AML-193 (cell line): ENCODE measurements around the gene IQSEC2.

Source experiments
- DNase-seq, 2 experiments: peaks; one replicate each; lab custom pipeline; 2025; lab: John Stamatoyannopoulos, UW

The IQSEC2 gene

DNA sequence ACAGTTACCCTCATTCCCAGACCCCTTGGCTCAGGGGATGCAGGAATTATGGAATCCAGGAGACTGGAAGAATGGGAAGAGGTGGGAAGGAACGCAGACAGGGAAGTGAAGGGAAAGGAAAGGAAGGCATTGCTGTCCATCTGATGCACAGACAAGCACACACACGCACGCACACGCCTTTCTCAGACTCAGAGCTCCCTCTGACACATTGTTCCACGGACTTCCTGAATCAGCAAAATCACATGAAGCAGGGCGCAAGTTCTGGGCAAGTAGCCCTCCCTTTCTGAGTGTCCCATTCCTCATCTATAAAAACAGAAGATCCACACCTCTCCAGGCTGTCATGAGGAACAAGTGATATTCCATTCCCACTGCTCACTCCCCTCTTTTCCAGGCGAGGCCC lies 13.2 kb downstream of the IQSEC2 start:
- no peak for DNase-seq

DNA sequence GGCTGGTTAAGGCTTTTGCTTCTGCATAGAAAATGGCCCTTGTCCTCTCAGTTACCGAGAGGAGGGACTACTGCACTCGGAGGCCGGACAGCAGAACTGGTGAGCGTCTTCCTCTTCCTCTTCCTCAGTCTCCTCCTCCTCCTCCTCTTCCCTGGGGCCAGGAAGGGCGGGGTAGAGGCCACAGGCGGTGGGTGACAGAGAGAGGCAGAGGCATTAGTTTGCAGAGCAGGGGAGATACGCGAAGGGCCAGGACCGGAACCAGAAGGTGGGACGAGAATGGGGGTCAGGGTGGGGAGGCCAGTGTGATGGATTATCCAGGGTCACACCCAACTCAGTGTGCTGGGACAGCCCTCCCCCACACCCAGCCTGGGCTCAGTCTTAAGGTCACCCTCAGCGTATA lies 14.5 kb downstream of the IQSEC2 start:
- peak; percentile 20 to 21 for DNase-seq

DNA sequence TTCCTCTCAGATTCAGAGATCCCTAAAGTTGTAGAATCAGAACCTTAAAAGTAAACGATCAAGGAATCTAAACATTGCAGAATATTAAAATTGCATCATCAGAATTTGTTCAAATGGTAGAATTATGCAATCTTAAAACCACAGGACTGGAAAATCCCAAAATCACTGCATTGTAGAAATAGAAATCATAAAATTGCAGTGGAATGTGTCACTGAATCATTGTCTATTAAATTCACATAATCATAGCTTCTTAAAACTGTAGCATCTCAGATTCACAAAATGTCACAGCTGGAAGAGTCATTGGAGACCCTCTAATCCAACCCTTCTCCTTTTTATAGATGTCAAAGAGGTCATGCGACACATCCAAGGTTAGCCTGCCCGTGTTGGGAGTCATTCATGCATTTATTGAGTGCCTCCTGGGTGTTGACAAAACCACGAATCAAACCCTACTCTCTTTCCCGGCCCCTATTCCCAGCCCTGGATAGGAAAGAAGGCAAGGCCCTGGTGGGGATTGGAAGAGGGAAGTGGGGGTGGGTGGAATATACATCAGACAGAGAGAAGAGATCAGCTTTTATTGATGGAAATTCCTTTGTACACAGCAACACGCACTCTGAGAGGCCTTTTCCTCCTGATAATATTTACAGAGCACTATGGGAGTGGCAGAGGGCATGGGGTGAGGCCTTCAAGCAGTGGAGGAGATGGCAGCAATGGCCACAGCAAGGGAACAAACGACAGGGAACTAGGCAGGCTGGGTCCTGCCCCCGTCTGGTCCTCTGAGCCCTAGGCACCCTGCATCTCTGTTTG lies 15.4 kb downstream of the IQSEC2 start:
- DNase-seq = no peak

- no peak for DNase-seq
Measured at GRCh38 chrX:53263597-53264094, 17.7 kb downstream of the IQSEC2 start.

DNA sequence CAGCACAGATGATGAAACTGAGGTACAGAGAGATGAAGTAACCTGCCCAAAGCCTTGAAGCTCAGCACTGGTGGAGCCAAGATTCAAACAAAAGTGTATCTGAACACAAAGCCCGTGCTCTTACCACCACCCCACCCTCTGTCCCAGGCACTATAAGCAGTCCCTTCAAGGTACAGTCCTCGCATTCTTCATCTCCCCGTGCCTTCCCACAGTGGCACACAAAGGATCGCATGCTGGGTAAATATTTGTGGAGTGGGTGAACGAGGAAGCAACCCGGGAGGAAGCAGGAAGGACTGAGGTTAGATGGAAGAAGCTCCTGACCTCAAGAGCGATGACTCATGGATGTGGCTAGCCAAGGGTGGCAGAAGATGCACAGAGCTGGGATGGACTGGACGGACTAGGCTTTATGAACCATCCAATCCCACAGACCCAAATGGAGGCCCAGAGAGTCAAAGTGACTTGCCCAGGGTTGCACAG lies 18.4 kb downstream of the IQSEC2 start:
- peak; percentile 59 to 69 for DNase-seq

DNA sequence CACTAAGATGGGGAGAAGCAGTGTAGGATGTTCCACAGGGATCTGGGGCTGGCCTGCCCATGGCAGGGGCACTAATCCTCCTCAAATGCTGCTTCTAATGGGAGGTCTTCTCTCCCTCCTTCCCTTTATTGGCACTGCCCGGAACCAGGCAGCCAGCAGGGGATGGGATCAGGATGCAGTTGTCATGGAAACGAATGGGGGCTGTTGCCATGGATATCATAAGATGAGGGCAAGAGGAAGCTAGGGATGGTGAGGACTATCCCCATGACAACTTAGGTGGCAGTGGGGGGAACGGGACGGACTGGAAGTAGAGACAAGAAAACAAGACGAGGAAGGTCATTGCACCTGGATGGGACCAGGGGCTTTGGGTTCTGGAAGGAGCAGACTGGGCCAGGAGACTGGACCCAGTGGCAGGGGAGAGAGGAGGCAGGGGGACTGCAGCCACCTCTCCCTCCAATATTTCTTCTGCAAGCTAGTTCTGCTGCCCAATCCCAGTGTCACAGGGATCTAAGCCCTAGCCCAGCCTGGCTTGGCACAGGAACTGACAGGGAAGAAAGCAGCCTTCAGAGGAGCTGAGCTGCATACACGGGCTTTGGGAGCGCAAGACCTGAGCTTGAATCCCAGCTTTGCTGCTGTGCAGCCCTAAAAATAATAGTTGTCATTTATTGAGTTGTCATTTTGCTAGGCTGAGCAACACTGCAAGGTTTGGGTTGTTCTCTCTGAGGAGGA lies 19.0 kb downstream of the IQSEC2 start:
- DNase-seq = no peak

- no peak for DNase-seq
Measured at GRCh38 chrX:53261355-53261972, 19.9 kb downstream of the IQSEC2 start.

GRCh38 chrX:53260836-53261235 lies 20.5 kb downstream of the IQSEC2 start:
- DNase-seq = no peak

DNA sequence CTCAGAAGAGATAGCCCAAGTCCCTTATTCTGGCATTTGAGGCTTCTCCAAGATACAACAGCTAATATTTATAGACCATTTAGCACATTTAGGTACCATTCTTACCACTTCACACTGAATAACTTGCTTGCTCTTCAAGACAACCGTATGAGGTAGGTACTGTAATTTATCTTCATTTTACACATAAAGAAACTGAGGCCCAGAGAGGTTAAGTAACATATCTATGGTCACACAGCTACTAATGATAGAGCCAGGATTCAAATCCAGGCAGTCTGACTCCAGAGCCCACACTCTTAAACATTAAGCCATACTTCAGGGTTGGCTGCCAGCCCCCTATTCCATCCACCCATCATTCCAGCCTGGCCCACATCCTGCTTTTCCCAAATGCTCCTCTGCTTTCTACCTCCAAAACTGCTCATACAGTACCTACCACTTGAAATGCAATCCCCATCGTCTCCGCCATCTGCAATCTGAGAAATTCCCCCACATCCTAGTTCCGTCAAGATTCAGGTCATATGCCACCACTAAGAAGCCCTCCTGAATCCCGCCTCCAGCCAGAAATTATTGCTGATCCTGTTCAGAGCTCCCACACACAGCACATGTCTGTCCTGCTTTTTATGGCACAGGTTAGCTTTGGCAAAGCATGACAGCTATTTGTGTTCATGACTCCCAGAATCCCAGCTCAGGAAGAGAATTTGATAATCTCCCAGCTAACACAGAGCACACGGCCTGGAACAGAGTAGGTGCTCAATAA lies 23.5 kb downstream of the IQSEC2 start:
- DNase-seq = no peak

- DNase-seq = no peak
Measured at GRCh38 chrX:53257166-53257565, 24.2 kb downstream of the IQSEC2 start.

GRCh38 chrX:53256446-53257041 lies 24.8 kb downstream of the IQSEC2 start:
- DNase-seq = no peak

GRCh38 chrX:53255738-53256191 lies 25.6 kb downstream of the IQSEC2 start:
- DNase-seq = no peak

- DNase-seq = no peak
Measured at GRCh38 chrX:53254570-53255461, 26.6 kb downstream of the IQSEC2 start.

- DNase-seq = no peak
Measured at GRCh38 chrX:53253293-53254020, 27.9 kb downstream of the IQSEC2 start.

- no peak for DNase-seq
Measured at GRCh38 chrX:53251307-53251706, 30.1 kb downstream of the IQSEC2 start.

DNA sequence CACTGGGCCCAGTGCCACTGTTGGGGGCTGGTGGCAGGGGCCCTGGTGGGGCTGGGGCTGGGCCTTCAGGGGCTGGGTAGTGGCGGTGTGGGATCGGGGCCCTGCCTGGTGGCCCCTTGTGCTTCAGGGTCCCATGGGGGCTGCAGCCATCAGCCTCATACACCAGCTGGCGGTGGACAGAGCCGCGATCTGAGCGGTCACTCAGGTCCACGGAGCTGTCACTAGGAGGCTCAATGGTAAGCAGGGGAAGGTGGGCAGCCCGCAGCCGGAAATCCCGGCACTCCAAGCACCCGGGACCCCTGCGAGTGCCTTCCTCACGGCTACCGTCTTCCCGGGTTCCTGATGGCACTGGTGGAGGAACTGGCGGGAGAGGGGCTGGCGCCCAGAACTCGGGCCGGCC lies 30.8 kb downstream of the IQSEC2 start:
- no peak for DNase-seq

DNA sequence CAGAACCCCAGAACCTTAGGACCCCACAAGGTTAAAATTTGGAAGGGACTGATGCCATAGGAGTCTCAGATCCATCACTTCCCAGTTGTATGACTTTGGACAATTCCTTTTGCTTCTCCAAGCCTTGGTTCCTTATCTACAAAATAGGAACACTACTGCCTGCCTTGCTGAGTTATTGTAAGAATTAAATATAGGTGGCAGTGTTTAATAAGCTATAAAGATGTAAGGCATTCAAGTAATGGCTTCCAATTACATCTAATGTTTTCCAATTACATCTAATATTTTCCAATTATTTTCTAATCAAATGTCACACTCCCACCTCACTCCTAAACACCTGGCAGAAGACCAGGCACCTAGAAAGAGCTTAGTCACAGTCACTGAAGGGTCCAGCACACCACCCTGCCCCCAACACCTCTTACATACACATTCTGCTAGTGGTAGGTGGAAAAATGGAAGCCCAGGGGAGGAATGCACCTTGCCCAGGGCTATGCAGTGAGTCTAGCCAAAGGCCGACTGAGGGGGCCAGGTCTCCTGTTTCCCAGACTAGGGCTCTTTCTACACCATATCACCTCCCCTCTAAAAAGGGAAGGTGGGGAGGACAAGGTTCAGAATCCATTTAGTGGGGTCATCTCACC lies 31.9 kb downstream of the IQSEC2 start:
- DNase-seq = peak in 1 of 2 experiments; percentile 2

DNA sequence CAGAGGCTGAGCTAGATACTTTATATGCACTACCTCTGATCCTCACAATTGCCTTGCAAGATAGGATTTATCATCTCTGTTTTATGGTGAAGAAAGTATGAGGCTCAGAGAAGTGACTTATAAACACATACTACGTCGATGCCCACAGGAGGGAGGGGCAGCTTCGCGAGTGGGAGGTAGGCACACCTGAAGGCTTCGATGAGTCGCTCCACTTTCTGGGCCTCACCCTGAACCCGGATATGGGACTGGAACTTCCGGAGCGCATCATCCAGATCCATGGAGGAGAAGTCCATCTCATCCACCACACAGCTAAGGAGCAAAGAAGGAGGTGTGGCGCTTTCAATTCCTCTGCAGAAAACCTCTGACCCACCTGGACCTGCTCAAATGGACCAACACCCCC lies 33.5 kb downstream of the IQSEC2 start:
- DNase-seq = no peak

DNA sequence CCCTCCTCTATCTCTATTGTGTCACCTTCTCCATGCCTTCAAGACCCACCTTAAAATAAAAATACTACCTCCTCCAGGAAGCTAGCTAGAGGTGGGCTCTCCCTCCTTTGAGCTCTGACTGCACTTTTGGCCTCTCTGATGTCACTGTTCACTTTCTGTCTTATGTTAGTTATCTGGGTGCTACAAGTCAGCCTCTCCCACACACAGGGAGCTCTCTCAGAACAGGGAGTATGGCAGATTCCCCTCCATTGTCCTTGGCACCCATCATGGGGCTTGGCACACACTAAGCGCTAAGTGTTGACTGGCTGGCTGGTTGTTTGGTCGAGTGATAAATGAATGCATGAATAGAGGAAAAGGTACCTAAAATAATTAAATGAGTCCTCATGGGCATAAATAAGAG lies 35.2 kb downstream of the IQSEC2 start:
- no peak for DNase-seq
